Measurements from ENCODE around the gene FBXL14.

GRCh38 chr12:1607940-1608712, 13.7 kb upstream of the FBXL14 start:
- TF ChIP-seq POLR2A (IDR thresholded peaks at IDR 0.05) = no peak
- no peak for TF ChIP-seq CTCF (IDR thresholded peaks at IDR 0.05)

Data from gastroesophageal sphincter (tissue), 3 donors.